Gastroesophageal sphincter (tissue), 3 donors: ENCODE results near the gene OLFM3.

ENCODE experiments used
- CTCF ChIP-seq, 4 experiments: fragments of 200-600 bp in 2 of 4; fragments of 450-650 bp in 2 of 4; sonication (generic) in 1 of 4; IDR thresholded peaks; one replicate each; pipeline ENCODE4 v1.5.1; 2017 to 2019; ENCODE audit warnings: antibody characterized with exemption in 4 of 4, mild to moderate bottlenecking in 2 of 4, moderate library complexity in 2 of 4
- EP300 ChIP-seq: sonication (generic); formaldehyde crosslinking; IDR thresholded peaks from one replicate; pipeline ENCODE4 v1.6.1; 2017; ENCODE audit warnings: antibody characterized with exemption, mild to moderate bottlenecking
- POLR2A ChIP-seq, 2 donors: fragments of 450-650 bp; IDR thresholded peaks; one replicate each; pipeline ENCODE4 v1.6.1; 2017; ENCODE audit warnings: antibody characterized with exemption in 2 of 2, mild to moderate bottlenecking in 2 of 2, moderate library complexity in 1 of 2

- no peak for TF ChIP-seq CTCF (IDR thresholded peaks at IDR 0.05)
- TF ChIP-seq EP300 = no peak
- TF ChIP-seq POLR2A (IDR thresholded peaks at IDR 0.05) = no peak
These were observed 84.8 kb downstream of the OLFM3 start for GRCh38 chr1:101911894-101912293.
